A549 (cell line): ENCODE results near the gene ZNF358. TPM values are rescaled to one million over a fixed set of nuclear protein-coding genes. Genes with fewer than 3 reads are reported as not detected.

ENCODE experiments used
- ATAC-seq, 2 experiments: fragments of 200-7000 bp in 1 of 2; fragments of >200 bp in 1 of 2; cut with Nextera tagmentation in 1 of 2; cut with Tn5 transposase in 1 of 2; 3 replicates each; pipeline versions ENCODE4 v1.8.0 to v1.9.1; 2018 to 2020; ENCODE audit warnings: mild to moderate bottlenecking in 1 of 2, moderate library complexity in 1 of 2
- CTCF ChIA-PET: fragments of 300-600 bp; sonication (Branson Sonifier 250); formaldehyde crosslinking; extraction: SDS; loops from one replicate; lab custom pipeline; 2021; ENCODE audit warnings: antibody characterized with exemption, inconsistent platforms; lab: Yijun Ruan, JAX
- POLR2A ChIA-PET: fragments of 350-600 bp; formaldehyde crosslinking; extraction: SDS; loops from one replicate; lab custom pipeline; 2021; ENCODE audit warnings: antibody characterized with exemption, inconsistent platforms; lab: Yijun Ruan, JAX
- DNase-seq, 2 experiments: peaks; one replicate each; pipeline versions ENCODE4 v3.0.0 to v3.0.0-alpha.2; 2011 to 2016; ENCODE audit warnings: low read depth in 1 of 2, low spot score in 1 of 2
- FAIRE-seq: peaks from 2 replicates; lab custom pipeline; 2011; peaks lifted over from hg19 to GRCh38; lab: Jason Lieb, UNC
- H3K27ac ChIP-seq, 2 experiments: fragments of >200 bp; sonication (Bioruptor Twin); formaldehyde crosslinking; 3 replicates each; pipeline ENCODE4 v1.5.1; 2016 to 2017
- H3K4me1 ChIP-seq: fragments of >200 bp; sonication (Bioruptor Twin); formaldehyde crosslinking; 3 replicates; pipeline ENCODE4 v1.6.1; 2016
- H3K4me2 ChIP-seq: fragments of >200 bp; sonication (Bioruptor Twin); formaldehyde crosslinking; 3 replicates; pipeline ENCODE4 v1.6.1; 2016
- H3K4me3 ChIP-seq: fragments of >200 bp; sonication (Bioruptor Twin); formaldehyde crosslinking; 3 replicates; pipeline ENCODE4 v1.5.1; 2016
- H3K9me3 ChIP-seq: fragments of >200 bp; sonication (Bioruptor Twin); formaldehyde crosslinking; 3 replicates; pipeline ENCODE4 v1.6.1; 2016
- BHLHE40 ChIP-seq: IDR thresholded peaks from 2 replicates; pipeline ENCODE4 v1.6.1; 2012; ENCODE audit warnings: low read depth, low read length, inconsistent platforms
- CEBPB ChIP-seq, 2 experiments: fragments of >200 bp in 1 of 2; sonication (Bioruptor Twin) in 1 of 2; formaldehyde crosslinking in 1 of 2; IDR thresholded peaks; 2 replicates each; pipeline ENCODE4 v1.6.1; 2012 to 2016
- CHD2 ChIP-seq: fragments of 150-350 bp; IDR thresholded peaks from 2 replicates; pipeline ENCODE4 v1.6.1; 2014; ENCODE audit warnings: low read length; ENCODE audit not compliant: partially characterized antibody
- CHD4 ChIP-seq: fragments of 200-600 bp; sonication (generic); IDR thresholded peaks from 2 replicates; pipeline ENCODE4 v1.6.1; 2016; ENCODE audit warnings: antibody characterized with exemption, mild to moderate bottlenecking, borderline replicate concordance
- E2F6 ChIP-seq: IDR thresholded peaks from 2 replicates; pipeline ENCODE4 v1.6.1; 2012; ENCODE audit warnings: low read depth, borderline replicate concordance
- EHF ChIP-seq: fragments of 250-450 bp; sonication (Bioruptor Pico); IDR thresholded peaks from 2 replicates; pipeline ENCODE4 v1.5.0; 2020; ENCODE audit warnings: mild to moderate bottlenecking
- EHMT2 ChIP-seq: fragments of 200-600 bp; sonication (generic); IDR thresholded peaks from 2 replicates; pipeline ENCODE4 v1.6.1; 2016; ENCODE audit warnings: antibody characterized with exemption, low read depth, mild to moderate bottlenecking, moderate library complexity
- ESRRA ChIP-seq: fragments of 150-350 bp; IDR thresholded peaks from 2 replicates; pipeline ENCODE4 v1.6.1; 2014; ENCODE audit warnings: mild to moderate bottlenecking, low read length, borderline replicate concordance
- FOSL2 ChIP-seq, 2 experiments: fragments of 450-650 bp in 1 of 2; fragments of >200 bp in 1 of 2; sonication (Bioruptor Twin) in 1 of 2; formaldehyde crosslinking; IDR thresholded peaks; 2 replicates each; pipeline versions ENCODE4 v1.5.0 to v1.6.1; 2016 to 2020; ENCODE audit warnings: mild to moderate bottlenecking in 1 of 2, moderate library complexity in 1 of 2
- GATA3 ChIP-seq: IDR thresholded peaks from 2 replicates; pipeline ENCODE4 v1.6.1; 2012; ENCODE audit warnings: borderline replicate concordance
- HMGXB4 ChIP-seq: fragments of 250-450 bp; sonication (Bioruptor Pico); IDR thresholded peaks from 2 replicates; pipeline ENCODE4 v1.5.0; 2021; ENCODE audit warnings: mild to moderate bottlenecking, moderate library complexity, borderline replicate concordance
- HOXB13 ChIP-seq: fragments of 250-450 bp; sonication (Bioruptor Pico); IDR thresholded peaks from 2 replicates; pipeline ENCODE4 v1.5.0; 2020; ENCODE audit warnings: low read depth, mild to moderate bottlenecking, moderate library complexity
- JUNB ChIP-seq: fragments of >200 bp; sonication (Bioruptor Twin); formaldehyde crosslinking; IDR thresholded peaks from 2 replicates; pipeline ENCODE4 v1.6.1; 2016
- KDM5A ChIP-seq: fragments of 200-600 bp; sonication (generic); IDR thresholded peaks from 2 replicates; pipeline ENCODE4 v1.6.1; 2016; ENCODE audit warnings: antibody characterized with exemption, mild to moderate bottlenecking
- MAFK ChIP-seq: fragments of 450-650 bp; IDR thresholded peaks from 2 replicates; pipeline ENCODE4 v1.6.1; 2014; ENCODE audit not compliant: partially characterized antibody
- NFE2L2 ChIP-seq: fragments of 150-350 bp; conservative IDR thresholded peaks from 2 replicates; pipeline ENCODE4 v1.6.1; 2014; ENCODE audit warnings: low read length
- NPAS2 ChIP-seq: fragments of 250-450 bp; sonication (Bioruptor Pico); IDR thresholded peaks from 2 replicates; pipeline ENCODE4 v1.8.0; 2022; ENCODE audit warnings: mild to moderate bottlenecking, moderate library complexity, borderline replicate concordance
- PBX3 ChIP-seq: IDR thresholded peaks from 2 replicates; pipeline ENCODE4 v1.6.1; 2012
- POLR2AphosphoS2 ChIP-seq: conservative IDR thresholded peaks from 2 replicates; pipeline ENCODE4 v1.6.1; 2012; ENCODE audit warnings: low read length, improper control_type of control experiment, inconsistent platforms
- RCOR1 ChIP-seq: fragments of 150-350 bp; IDR thresholded peaks from 2 replicates; pipeline ENCODE4 v1.6.1; 2014; ENCODE audit warnings: antibody characterized with exemption, low read length, low read depth
- RFX5 ChIP-seq: fragments of 450-650 bp; IDR thresholded peaks from 2 replicates; pipeline ENCODE4 v1.7.1; 2014; ENCODE audit warnings: antibody characterized with exemption, mild to moderate bottlenecking, moderate library complexity
- SMC3 ChIP-seq: fragments of >200 bp; sonication (Bioruptor Twin); formaldehyde crosslinking; IDR thresholded peaks from 3 replicates; pipeline ENCODE4 v1.6.1; 2018; ENCODE audit warnings: inconsistent platforms
- SREBF2 ChIP-seq: fragments of 450-650 bp; IDR thresholded peaks from 2 replicates; pipeline ENCODE4 v1.6.1; 2014; ENCODE audit warnings: mild to moderate bottlenecking, moderate library complexity
- ZFP36 ChIP-seq: fragments of 450-650 bp; IDR thresholded peaks from 2 replicates; pipeline ENCODE4 v1.6.1; 2014; ENCODE audit warnings: borderline replicate concordance; ENCODE audit not compliant: partially characterized antibody
- ZNF302 ChIP-seq: fragments of 250-450 bp; sonication (Bioruptor Pico); IDR thresholded peaks from 2 replicates; pipeline ENCODE4 v1.9.0; 2021; ENCODE audit warnings: inconsistent platforms, mild to moderate bottlenecking, moderate library complexity
- ZSCAN20 ChIP-seq: fragments of 250-450 bp; sonication (Bioruptor Pico); IDR thresholded peaks from 2 replicates; pipeline ENCODE4 v1.8.0; 2022; ENCODE audit warnings: mild to moderate bottlenecking, moderate library complexity
- WGBS: methylation state at CpG from one replicate; pipeline ENCODE4 v1.1.6; 2017; ENCODE audit errors: missing lambda C conversion rate; 5-methylcytosine and 5-hydroxymethylcytosine counted together
- polyA plus RNA-seq, 4 experiments: library from polyadenylated mRNA; depleted of rRNA in 3 of 4; stranded (reverse); fragments of >200 nt; fragmentation: RNase III in 1 of 4; extraction: RNeasy Plus Mini Kit Qiagen cat#74134 plus additional on column Dnase treatment in 1 of 4; gene quantifications; 2 replicates in 3 of 4; 3 replicates in 1 of 4; pipeline ENCODE4 v1.2.3, GENCODE V29; 2011 to 2017

The ZNF358 gene
- polyA plus RNA-seq, 2 of the 4 experiments (the other 2 are of a cell fraction): 9.5 to 14.0 TPM

GRCh38 chr19:7489609-7490044 lies 26.3 kb upstream of the ZNF358 start:
- TF ChIP-seq NPAS2 (CRISPR knock-in tag): no peak
- TF ChIP-seq NFE2L2: no peak
- no peak for TF ChIP-seq GATA3
- TF ChIP-seq EHF (CRISPR knock-in tag): no peak
- no peak for TF ChIP-seq PBX3
- no peak for TF ChIP-seq SREBF2
- TF ChIP-seq ZFP36: no peak
- TF ChIP-seq HOXB13 (CRISPR knock-in tag): no peak
- TF ChIP-seq E2F6: no peak
- no peak for TF ChIP-seq HMGXB4 (CRISPR knock-in tag)
- TF ChIP-seq CEBPB (IDR thresholded peaks at IDR 0.05): no peak
- TF ChIP-seq ZNF302 (CRISPR knock-in tag): no peak
- TF ChIP-seq BHLHE40: no peak
- TF ChIP-seq KDM5A: no peak
- TF ChIP-seq CHD2: no peak
- no peak for TF ChIP-seq CHD4
- TF ChIP-seq JUNB: no peak
- no peak for TF ChIP-seq RCOR1
- no peak for TF ChIP-seq FOSL2 (IDR thresholded peaks at IDR 0.05)
- no peak for TF ChIP-seq FOSL2 (CRISPR knock-in tag; IDR thresholded peaks at IDR 0.05)
- FAIRE-seq: no peak
- WGBS: 62% methylated on average over 6 of the region's 11 CpGs
- H3K4me2 ChIP-seq: peak overlapping the region; percentile 80
- CTCF ChIA-PET: interaction anchor here (0.5 to 0.6 kb wide), 2 partner anchors 62 to 94 kb away, joined by 4 to 5 read pairs; no protein-coding TSS in a partner anchor
- peaks cover 7% of the 10 kb centered on the region for H3K4me1 ChIP-seq
- POLR2A ChIA-PET: interaction anchor here (0.7 kb wide), 1 partner anchor 123 kb away, joined by 4 read pairs; no protein-coding TSS in a partner anchor
- no peak for ATAC-seq
- no peaks in the 10 kb centered on the region for H3K9me3 ChIP-seq
- DNase-seq: no peak
- peak overlapping the region; percentile 84 to 94 for H3K27ac ChIP-seq
- no peak overlapping the region for H3K4me3 ChIP-seq

- no peak for ATAC-seq
- no peak overlapping the region for H3K27ac ChIP-seq
- ChIA-PET POLR2A (no interaction called here), CTCF (interaction anchor here (0.7 kb wide), 1 partner anchor 47 kb away, joined by 3 read pairs; no protein-coding TSS in a partner anchor)
- H3K9me3 ChIP-seq: no peaks in the 10 kb centered on the region
- no peak for DNase-seq
- FAIRE-seq: no peak
- TF ChIP-seq NFE2L2 (no peak), MAFK (no peak), ESRRA (no peak), POLR2AphosphoS2 (no peak), JUNB (no peak), FOSL2 (IDR thresholded peaks at IDR 0.05) (no peak), FOSL2 (CRISPR knock-in tag; IDR thresholded peaks at IDR 0.05) (no peak), ZSCAN20 (CRISPR knock-in tag) (no peak), EHMT2 (no peak), NPAS2 (CRISPR knock-in tag) (no peak), RFX5 (no peak), SMC3 (no peak)
- no peak overlapping the region for H3K4me3 ChIP-seq
- H3K4me1 ChIP-seq: peaks cover 7% of the 10 kb centered on the region
- H3K4me2 ChIP-seq: no peak overlapping the region
- WGBS: 43% methylated on average over 4 of the region's 4 CpGs
These were observed 23.8 kb upstream of the ZNF358 start for GRCh38 chr19:7492142-7492541.
